Measurements from ENCODE around the gene GPATCH1. TPM values are rescaled to one million over a fixed set of nuclear protein-coding genes. Genes with fewer than 3 reads are reported as not detected.
A peak's percentile ranks its signal among the peaks of the same experiment; 100 is the strongest.

GPATCH1 gene, protein sequence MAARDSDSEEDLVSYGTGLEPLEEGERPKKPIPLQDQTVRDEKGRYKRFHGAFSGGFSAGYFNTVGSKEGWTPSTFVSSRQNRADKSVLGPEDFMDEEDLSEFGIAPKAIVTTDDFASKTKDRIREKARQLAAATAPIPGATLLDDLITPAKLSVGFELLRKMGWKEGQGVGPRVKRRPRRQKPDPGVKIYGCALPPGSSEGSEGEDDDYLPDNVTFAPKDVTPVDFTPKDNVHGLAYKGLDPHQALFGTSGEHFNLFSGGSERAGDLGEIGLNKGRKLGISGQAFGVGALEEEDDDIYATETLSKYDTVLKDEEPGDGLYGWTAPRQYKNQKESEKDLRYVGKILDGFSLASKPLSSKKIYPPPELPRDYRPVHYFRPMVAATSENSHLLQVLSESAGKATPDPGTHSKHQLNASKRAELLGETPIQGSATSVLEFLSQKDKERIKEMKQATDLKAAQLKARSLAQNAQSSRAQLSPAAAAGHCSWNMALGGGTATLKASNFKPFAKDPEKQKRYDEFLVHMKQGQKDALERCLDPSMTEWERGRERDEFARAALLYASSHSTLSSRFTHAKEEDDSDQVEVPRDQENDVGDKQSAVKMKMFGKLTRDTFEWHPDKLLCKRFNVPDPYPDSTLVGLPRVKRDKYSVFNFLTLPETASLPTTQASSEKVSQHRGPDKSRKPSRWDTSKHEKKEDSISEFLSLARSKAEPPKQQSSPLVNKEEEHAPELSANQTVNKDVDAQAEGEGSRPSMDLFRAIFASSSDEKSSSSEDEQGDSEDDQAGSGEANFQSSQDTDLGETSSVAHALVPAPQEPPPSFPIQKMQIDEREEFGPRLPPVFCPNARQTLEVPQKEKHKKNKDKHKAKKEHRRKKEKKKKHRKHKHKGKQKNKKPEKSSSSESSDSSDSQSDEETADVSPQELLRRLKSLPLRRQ
- polyA plus RNA-seq (2012; ENCODE audit: insufficient read length, low read depth) = 6.7 TPM

DNA sequence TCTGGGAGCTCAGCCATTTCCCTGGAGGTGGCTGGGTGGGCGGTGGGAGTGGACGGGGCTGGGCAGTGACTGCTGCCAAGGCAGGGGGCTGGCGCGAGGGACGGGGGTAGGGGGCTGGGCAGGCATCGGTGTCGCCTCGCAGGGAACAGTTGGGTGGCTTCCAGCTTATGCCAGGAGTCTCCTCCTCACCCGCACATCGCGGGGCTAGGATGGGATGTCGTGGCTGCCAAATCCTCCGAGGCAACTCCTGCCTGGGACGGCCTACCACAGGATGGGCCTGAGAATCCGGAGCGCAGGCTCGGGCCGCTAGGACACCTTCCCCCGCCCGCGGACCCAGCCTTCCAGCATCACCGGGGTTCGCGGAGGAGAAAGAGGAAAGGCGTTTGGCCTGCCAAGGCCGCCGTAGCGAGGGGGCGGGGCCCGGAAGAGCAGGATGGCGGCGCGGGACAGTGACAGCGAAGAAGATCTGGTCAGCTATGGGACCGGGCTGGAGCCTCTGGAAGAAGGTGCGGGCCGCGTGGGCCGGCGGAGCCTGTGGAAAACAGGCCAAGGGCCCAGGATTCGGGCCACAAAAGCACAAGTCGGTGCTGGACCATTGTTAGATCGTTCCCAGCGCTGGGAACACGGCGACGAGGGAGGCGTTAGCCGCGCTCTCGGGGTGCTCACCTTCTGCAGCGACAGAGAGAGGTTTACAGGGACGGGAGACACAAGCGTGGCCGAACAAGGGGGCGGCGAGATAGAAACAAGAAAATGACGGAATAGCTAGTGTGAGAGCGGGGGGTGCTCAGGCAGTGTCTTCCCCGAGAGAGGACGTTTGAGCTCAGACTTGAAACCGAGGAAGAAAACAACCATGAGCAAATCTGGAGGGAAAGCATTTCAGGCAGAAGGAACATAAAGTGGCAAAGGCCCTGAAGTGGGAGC lies at the start of gene GPATCH1:
Gene GPATCH1, plus strand, starts transcription at position 421 of the 921 bp plus-strand sequence. Its CDS starts 13 bp downstream, at position 434.
- TF ChIP-seq POLR2AphosphoS5 (IDR thresholded peaks at IDR 0.05; ENCODE audit: low read depth, low read length) (peak; percentile 70), FOXP2 (optimal IDR thresholded peaks at IDR 0.05; ENCODE audit: borderline replicate concordance, extremely low read depth, extremely low read length, insufficient read depth) (peak; percentile 29), TAF1 (IDR thresholded peaks at IDR 0.05; ENCODE audit: borderline replicate concordance, insufficient read depth, low read length) (peak; percentile 84; the same call in 1 of the 2 replicates), SIN3A (IDR thresholded peaks at IDR 0.05; ENCODE audit: borderline replicate concordance, insufficient read depth, low read length) (peak; percentile 95)
- TF ChIP-seq, protein P1, sequence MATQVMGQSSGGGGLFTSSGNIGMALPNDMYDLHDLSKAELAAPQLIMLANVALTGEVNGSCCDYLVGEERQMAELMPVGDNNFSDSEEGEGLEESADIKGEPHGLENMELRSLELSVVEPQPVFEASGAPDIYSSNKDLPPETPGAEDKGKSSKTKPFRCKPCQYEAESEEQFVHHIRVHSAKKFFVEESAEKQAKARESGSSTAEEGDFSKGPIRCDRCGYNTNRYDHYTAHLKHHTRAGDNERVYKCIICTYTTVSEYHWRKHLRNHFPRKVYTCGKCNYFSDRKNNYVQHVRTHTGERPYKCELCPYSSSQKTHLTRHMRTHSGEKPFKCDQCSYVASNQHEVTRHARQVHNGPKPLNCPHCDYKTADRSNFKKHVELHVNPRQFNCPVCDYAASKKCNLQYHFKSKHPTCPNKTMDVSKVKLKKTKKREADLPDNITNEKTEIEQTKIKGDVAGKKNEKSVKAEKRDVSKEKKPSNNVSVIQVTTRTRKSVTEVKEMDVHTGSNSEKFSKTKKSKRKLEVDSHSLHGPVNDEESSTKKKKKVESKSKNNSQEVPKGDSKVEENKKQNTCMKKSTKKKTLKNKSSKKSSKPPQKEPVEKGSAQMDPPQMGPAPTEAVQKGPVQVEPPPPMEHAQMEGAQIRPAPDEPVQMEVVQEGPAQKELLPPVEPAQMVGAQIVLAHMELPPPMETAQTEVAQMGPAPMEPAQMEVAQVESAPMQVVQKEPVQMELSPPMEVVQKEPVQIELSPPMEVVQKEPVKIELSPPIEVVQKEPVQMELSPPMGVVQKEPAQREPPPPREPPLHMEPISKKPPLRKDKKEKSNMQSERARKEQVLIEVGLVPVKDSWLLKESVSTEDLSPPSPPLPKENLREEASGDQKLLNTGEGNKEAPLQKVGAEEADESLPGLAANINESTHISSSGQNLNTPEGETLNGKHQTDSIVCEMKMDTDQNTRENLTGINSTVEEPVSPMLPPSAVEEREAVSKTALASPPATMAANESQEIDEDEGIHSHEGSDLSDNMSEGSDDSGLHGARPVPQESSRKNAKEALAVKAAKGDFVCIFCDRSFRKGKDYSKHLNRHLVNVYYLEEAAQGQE (IDR thresholded peaks at IDR 0.05; ENCODE audit: insufficient read depth in 1 of 2, low read depth in 2 of 2, low read length in 2 of 2) = peak; percentile 43 to 54; a peak in 1 of 4 replicates

DNA sequence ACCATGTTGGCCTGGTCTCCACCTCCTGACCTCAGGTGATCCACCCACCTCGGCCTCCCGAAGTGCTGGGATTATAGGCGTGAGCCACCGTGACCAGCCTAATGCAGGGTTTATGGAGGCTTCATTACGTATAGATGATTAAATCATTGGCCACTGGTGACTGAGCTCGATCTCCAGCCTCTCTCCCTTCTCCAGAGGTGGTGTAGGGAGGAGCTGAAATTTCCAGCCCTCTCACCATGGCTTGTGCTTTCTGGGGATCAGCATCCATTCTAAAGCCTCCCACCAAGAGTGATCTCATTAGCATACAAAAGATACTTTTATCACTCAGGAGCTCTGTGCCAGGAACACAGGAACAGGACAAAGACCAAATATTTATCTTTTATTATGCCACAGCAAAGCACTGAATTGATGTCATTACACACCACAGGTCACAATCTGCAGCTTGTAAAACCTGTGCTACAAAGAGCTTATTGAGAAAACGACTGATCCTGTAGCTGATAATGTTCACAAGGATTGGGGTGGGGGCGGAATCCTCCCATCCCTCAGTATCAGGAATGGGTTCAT lies 48.7 kb upstream of the GPATCH1 start:
- TF ChIP-seq FOXP2 (optimal IDR thresholded peaks at IDR 0.05; ENCODE audit: borderline replicate concordance, extremely low read depth, extremely low read length, insufficient read depth) (no peak), SIN3A (IDR thresholded peaks at IDR 0.05; ENCODE audit: borderline replicate concordance, insufficient read depth, low read length) (no peak), TAF1 (IDR thresholded peaks at IDR 0.05; ENCODE audit: borderline replicate concordance, insufficient read depth, low read length) (no peak), POLR2AphosphoS5 (IDR thresholded peaks at IDR 0.05; ENCODE audit: low read depth, low read length) (no peak)
- TF ChIP-seq, protein P1 (IDR thresholded peaks at IDR 0.05; ENCODE audit: insufficient read depth in 1 of 2, low read depth in 2 of 2, low read length in 2 of 2) = no peak

DNA sequence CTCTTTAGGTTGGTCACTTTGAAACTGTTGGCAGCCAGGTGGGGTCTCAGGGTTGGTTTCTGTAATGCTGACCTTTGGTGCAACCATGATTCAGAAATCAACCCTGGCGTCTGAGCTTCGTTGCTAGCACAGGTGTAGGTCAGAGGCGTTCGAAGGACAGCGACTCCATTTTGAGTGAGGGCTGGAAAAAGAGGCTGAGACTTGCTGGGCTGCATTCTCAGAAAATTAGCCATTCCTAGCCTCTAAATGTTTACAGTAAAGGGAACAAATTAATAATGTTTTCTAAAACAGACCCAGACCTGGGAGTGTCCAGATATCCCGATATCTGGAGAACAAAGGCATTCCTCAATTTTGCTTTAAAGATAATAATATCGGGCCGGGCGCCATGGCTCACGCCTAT lies 45.5 kb upstream of the GPATCH1 start:
- TF ChIP-seq TAF1 (IDR thresholded peaks at IDR 0.05; ENCODE audit: borderline replicate concordance, insufficient read depth, low read length) (no peak), FOXP2 (optimal IDR thresholded peaks at IDR 0.05; ENCODE audit: borderline replicate concordance, extremely low read depth, extremely low read length, insufficient read depth) (no peak), POLR2AphosphoS5 (IDR thresholded peaks at IDR 0.05; ENCODE audit: low read depth, low read length) (no peak)
- TF ChIP-seq, protein P1 (IDR thresholded peaks at IDR 0.05; ENCODE audit: insufficient read depth in 1 of 2, low read depth in 2 of 2, low read length in 2 of 2) = no peak

DNA sequence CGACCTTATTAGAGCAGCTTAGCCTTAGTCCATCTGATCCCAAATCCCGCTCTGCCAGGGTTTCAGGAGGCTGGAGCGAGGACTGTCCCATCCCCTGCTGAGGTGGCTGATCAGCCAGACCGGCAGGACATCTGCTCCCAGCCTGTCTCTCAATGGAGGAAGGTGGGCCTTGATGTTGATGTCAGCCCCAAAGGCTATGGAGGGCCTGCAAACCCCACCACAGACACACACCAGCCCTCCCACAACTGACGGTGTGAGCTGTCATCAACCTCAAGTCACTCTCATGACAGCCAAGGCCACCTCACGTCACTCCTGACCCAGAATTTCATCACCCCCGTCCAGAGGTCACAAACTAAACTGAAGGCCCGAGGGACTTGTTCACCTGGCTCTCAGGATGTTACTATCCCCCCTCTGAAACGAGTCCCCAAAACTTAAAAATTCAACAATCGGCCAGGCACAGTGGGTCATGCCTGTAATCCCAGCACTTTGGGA lies 41.8 kb upstream of the GPATCH1 start:
- TF ChIP-seq POLR2AphosphoS5 (IDR thresholded peaks at IDR 0.05; ENCODE audit: low read depth, low read length) (no peak), TAF1 (IDR thresholded peaks at IDR 0.05; ENCODE audit: borderline replicate concordance, insufficient read depth, low read length) (no peak), FOXP2 (optimal IDR thresholded peaks at IDR 0.05; ENCODE audit: borderline replicate concordance, extremely low read depth, extremely low read length, insufficient read depth) (no peak), SIN3A (IDR thresholded peaks at IDR 0.05; ENCODE audit: borderline replicate concordance, insufficient read depth, low read length) (no peak)
- TF ChIP-seq, protein P1 (IDR thresholded peaks at IDR 0.05; ENCODE audit: insufficient read depth in 1 of 2, low read depth in 2 of 2, low read length in 2 of 2) = no peak
